HepG2 (cell line): ENCODE data around the gene DNAJA2. TPM values are rescaled to one million over a fixed set of nuclear protein-coding genes. Genes with fewer than 3 reads are reported as not detected.

ENCODE experiments used
- ATRX ChIP-seq: sonication (generic); formaldehyde crosslinking; IDR thresholded peaks from 2 replicates; pipeline ENCODE4 v1.4.0; 2020; ENCODE audit warnings: missing genetic modification reagents, borderline replicate concordance
- CBX1 ChIP-seq: IDR thresholded peaks from one replicate; pipeline ENCODE4 v1.6.1; 2016; ENCODE audit warnings: antibody characterized with exemption, low read depth
- CREB1 ChIP-seq, 2 experiments: fragments of 450-650 bp in 1 of 2; IDR thresholded peaks; 2 replicates each; pipeline ENCODE4 v1.6.1; 2016 to 2017; ENCODE audit warnings: control low read depth in 1 of 2, mild to moderate bottlenecking in 1 of 2, missing compliant biosample characterization in 1 of 2, missing genetic modification characterization in 1 of 2
- HNF1B ChIP-seq: sonication (generic); formaldehyde crosslinking; IDR thresholded peaks from 2 replicates; pipeline ENCODE4 v1.5.1; 2020; ENCODE audit warnings: mild to moderate bottlenecking, moderate library complexity, missing genetic modification reagents
- HNRNPLL ChIP-seq: fragments of 200-400 bp; formaldehyde crosslinking; IDR thresholded peaks from 2 replicates; pipeline ENCODE4 v1.6.1; 2017; ENCODE audit warnings: mild to moderate bottlenecking, low read depth, low read length; ENCODE audit not compliant: poor library complexity, severe bottlenecking
- MAZ ChIP-seq, 2 experiments: sonication (generic) in 1 of 2; formaldehyde crosslinking in 1 of 2; IDR thresholded peaks; 2 replicates each; pipeline versions ENCODE4 v1.5.0 to v1.6.1; 2012 to 2020; ENCODE audit warnings: low read depth in 2 of 2, mild to moderate bottlenecking in 2 of 2, borderline replicate concordance in 1 of 2, improper control_type of control experiment in 1 of 2, low read length in 1 of 2, missing genetic modification reagents in 1 of 2, moderate library complexity in 1 of 2
- MEF2D ChIP-seq: sonication (generic); formaldehyde crosslinking; IDR thresholded peaks from 2 replicates; pipeline ENCODE4 v1.5.1; 2020; ENCODE audit warnings: mild to moderate bottlenecking, missing genetic modification reagents
- MIXL1 ChIP-seq: IDR thresholded peaks from 2 replicates; pipeline ENCODE4 v1.6.1; 2016
- NFIC ChIP-seq: IDR thresholded peaks from 2 replicates; pipeline ENCODE4 v1.6.1; 2012; ENCODE audit warnings: mild to moderate bottlenecking, low read length, inconsistent platforms
- NR2F2 ChIP-seq: IDR thresholded peaks from 2 replicates; pipeline ENCODE4 v1.6.1; 2012; ENCODE audit warnings: low read depth, inconsistent platforms, borderline replicate concordance
- RBFOX2 ChIP-seq: fragments of 200-400 bp; formaldehyde crosslinking; IDR thresholded peaks from 2 replicates; pipeline ENCODE4 v1.6.1; 2017; ENCODE audit warnings: low read depth, mild to moderate bottlenecking, low read length
- REXO4 ChIP-seq: sonication (generic); formaldehyde crosslinking; IDR thresholded peaks from 2 replicates; pipeline ENCODE4 v1.8.0; 2022; ENCODE audit warnings: missing genetic modification reagents, mild to moderate bottlenecking, borderline replicate concordance
- RFX5 ChIP-seq: IDR thresholded peaks from 2 replicates; pipeline ENCODE4 v1.6.1; 2011; ENCODE audit warnings: low read depth, low read length, improper control_type of control experiment
- SMAD1 ChIP-seq: sonication (generic); formaldehyde crosslinking; IDR thresholded peaks from 2 replicates; pipeline ENCODE4 v1.4.0; 2020; ENCODE audit warnings: missing genetic modification reagents, low read depth, mild to moderate bottlenecking, borderline replicate concordance
- SMYD3 ChIP-seq: sonication (generic); formaldehyde crosslinking; IDR thresholded peaks from 2 replicates; pipeline ENCODE4 v1.8.1; 2023; ENCODE audit warnings: mild to moderate bottlenecking, missing genetic modification reagents
- SP1 ChIP-seq, 2 experiments: fragments of 450-650 bp in 1 of 2; sonication (generic) in 1 of 2; formaldehyde crosslinking in 1 of 2; IDR thresholded peaks; 2 replicates each; pipeline versions ENCODE4 v1.4.0 to v1.6.1; 2016 to 2020; ENCODE audit warnings: missing genetic modification reagents in 1 of 2
- SPEN ChIP-seq: sonication (generic); formaldehyde crosslinking; IDR thresholded peaks from 2 replicates; pipeline ENCODE4 v1.5.1; 2020; ENCODE audit warnings: low read depth, mild to moderate bottlenecking, missing genetic modification reagents
- SRSF4 ChIP-seq: fragments of 200-400 bp; formaldehyde crosslinking; IDR thresholded peaks from one replicate; pipeline ENCODE4 v1.6.1; 2018; ENCODE audit warnings: mild to moderate bottlenecking, low read depth, low read length, moderate library complexity; ENCODE audit not compliant: poor library complexity, severe bottlenecking
- TFE3 ChIP-seq: IDR thresholded peaks from 2 replicates; pipeline ENCODE4 v1.6.1; 2016
- U2AF1 ChIP-seq: fragments of 200-400 bp; formaldehyde crosslinking; optimal IDR thresholded peaks from 2 replicates; pipeline ENCODE3; 2017; ENCODE audit warnings: mild to moderate bottlenecking, low read depth, low read length
- ZBTB33 ChIP-seq: sonication (generic); formaldehyde crosslinking; IDR thresholded peaks from 2 replicates; pipeline ENCODE4 v1.4.0; 2020; ENCODE audit warnings: missing genetic modification reagents
- ZFP41 ChIP-seq: sonication (generic); formaldehyde crosslinking; IDR thresholded peaks from 2 replicates; pipeline ENCODE4 v1.4.0; 2020; ENCODE audit warnings: mild to moderate bottlenecking, missing genetic modification reagents, borderline replicate concordance
- ZFY ChIP-seq: sonication (generic); formaldehyde crosslinking; IDR thresholded peaks from 2 replicates; pipeline ENCODE4 v1.4.0; 2020; ENCODE audit warnings: missing genetic modification reagents
- ZNF235 ChIP-seq: sonication (generic); formaldehyde crosslinking; IDR thresholded peaks from 2 replicates; pipeline ENCODE4 v1.8.1; 2023; ENCODE audit warnings: mild to moderate bottlenecking, missing genetic modification reagents, borderline replicate concordance
- polyA plus RNA-seq, 8 experiments: library from polyadenylated mRNA; depleted of rRNA in 3 of 8; stranded (reverse) in 7 of 8; unstranded in 1 of 8; fragments of >200 nt; fragmentation: Illumina TruSeq in 4 of 8; extraction: Trizol in 4 of 8; gene quantifications; 2 replicates each; pipeline versions ENCODE4 v1.2.1 to v1.2.3, GENCODE V29; 2011 to 2016; ENCODE audit warnings: low read depth in 4 of 8, missing spikeins in 1 of 8, mixed read lengths in 1 of 8; ENCODE audit not compliant: insufficient read depth in 1 of 8
- total RNA-seq, 5 experiments: library from RNA; depleted of rRNA; stranded (reverse); fragments of >200 nt; fragmentation: Illumina TruSeq; extraction: Trizol; gene quantifications; 2 replicates each; pipeline ENCODE4 v1.2.3, GENCODE V29; 2016; ENCODE audit warnings: low read depth in 1 of 5

Gene DNAJA2
- total and polyA plus RNA-seq, 2 of the 13 experiments (the other 11 are each of a cell fraction or from before 2014, with no cell fraction given): 25.4 to 176 TPM

- peak; percentile 68; the same call in 1 of the 2 replicates for TF ChIP-seq TFE3 (CRISPR knock-in tag)
- TF ChIP-seq ZNF235: no peak
- TF ChIP-seq REXO4 (CRISPR knock-in tag): no peak; the same call in 1 of the 2 replicates
- no peak for TF ChIP-seq NFIC
- peak; percentile 78 for TF ChIP-seq ZFP41 (CRISPR knock-in tag)
- TF ChIP-seq RBFOX2: peak; percentile 99
- TF ChIP-seq NR2F2: peak; percentile 43; the same call in 1 of the 2 replicates
- TF ChIP-seq ZBTB33 (CRISPR knock-in tag): 0 out of 2 replicates have a peak, but pooled peaks have one; percentile 10
- peak; percentile 75; the same call in 1 of the 2 replicates for TF ChIP-seq MAZ (IDR thresholded peaks at IDR 0.05; ENCODE audit: borderline replicate concordance, low read depth, low read length)
- peak; percentile 96 for TF ChIP-seq MAZ (CRISPR knock-in tag; IDR thresholded peaks at IDR 0.05; ENCODE audit: low read depth)
- TF ChIP-seq ZFY: peak; percentile 99
- TF ChIP-seq SRSF4: no peak
- TF ChIP-seq CBX1: peak; percentile 91
- peak; percentile 81 for TF ChIP-seq HNF1B
- no peak for TF ChIP-seq SP1 (IDR thresholded peaks at IDR 0.05)
- peak; percentile 99 for TF ChIP-seq SP1 (CRISPR knock-in tag; IDR thresholded peaks at IDR 0.05)
- peak; percentile 97 for TF ChIP-seq SPEN (CRISPR knock-in tag)
- no peak for TF ChIP-seq SMYD3 (CRISPR knock-in tag)
- TF ChIP-seq ATRX: no peak
- peak; percentile 50; the same call in 1 of the 2 replicates for TF ChIP-seq SMAD1 (CRISPR knock-in tag)
- peak; percentile 43; the same call in 1 of the 2 replicates for TF ChIP-seq RFX5
- peak; percentile 88 for TF ChIP-seq HNRNPLL
- peak; percentile 88 for TF ChIP-seq CREB1 (IDR thresholded peaks at IDR 0.05)
- peak; percentile 90 for TF ChIP-seq CREB1 (CRISPR knock-in tag; IDR thresholded peaks at IDR 0.05)
- TF ChIP-seq MEF2D: peak; percentile 73
- TF ChIP-seq U2AF1: no peak
- peak; percentile 63 for TF ChIP-seq MIXL1
Observed at GRCh38 chr16:46973207-46973995, at the start of gene DNAJA2 (continued).
